Endothelial cell of umbilical vein (primary cell): Measurements from ENCODE around the gene MLANA. TPM values are rescaled to one million over a fixed set of nuclear protein-coding genes. Genes with fewer than 3 reads are reported as not detected.

Experiments
- BruUV-seq: library from RNA; stranded (reverse); fragments of 400-500 nt; replicated peaks from 2 replicates; lab custom pipeline; 2021; lab: Mats Ljungman, UMichigan
- CTCF ChIA-PET: fragments of 300-600, 350-600 bp; sonication (Branson Sonifier 250); formaldehyde crosslinking; loops from one replicate; lab custom pipeline; 2021; ENCODE audit warnings: antibody characterized with exemption, inconsistent platforms; lab: Charles Lee
- POLR2A ChIA-PET: fragments of 300-600, 350-600 bp; sonication (Branson Sonifier 250); formaldehyde crosslinking; loops from one replicate; lab custom pipeline; 2021; ENCODE audit warnings: antibody characterized with exemption, inconsistent platforms; lab: Charles Lee
- DNase-seq: peaks from one replicate; pipeline ENCODE4 v3.0.0-alpha.2; 2011; ENCODE audit warnings: low read depth, low spot score
- FAIRE-seq: peaks from 2 replicates; lab custom pipeline; 2011; peaks lifted over from hg19 to GRCh38; lab: Jason Lieb, UNC
- H2AFZ ChIP-seq: 2 replicates; pipeline ENCODE4 v1.6.0; 2012; ENCODE audit warnings: low read depth, low read length, control low read depth, inconsistent platforms
- H3K27ac ChIP-seq: 2 replicates; pipeline ENCODE4 v1.5.1; 2011; ENCODE audit warnings: low read depth, mild to moderate bottlenecking, control low read depth, low read length, moderate library complexity; ENCODE audit not compliant: insufficient read depth
- H3K27me3 ChIP-seq, 2 experiments: 2 replicates each; pipeline versions ENCODE4 v1.6.0 to v1.6.1; 2011; ENCODE audit warnings: low read length in 2 of 2, mixed read lengths in 1 of 2; ENCODE audit not compliant: control insufficient read depth in 2 of 2, insufficient read depth in 2 of 2
- H3K36me3 ChIP-seq, 2 experiments: 2 replicates in 1 of 2; 3 replicates in 1 of 2; pipeline ENCODE4 v1.5.1; 2011; ENCODE audit warnings: low read length in 2 of 2, mild to moderate bottlenecking in 1 of 2, moderate library complexity in 1 of 2; ENCODE audit not compliant: control insufficient read depth in 2 of 2, insufficient read depth in 2 of 2; ENCODE audit errors: extremely low read depth in 1 of 2
- H3K4me1 ChIP-seq: 3 replicates; pipeline ENCODE4 v1.5.1; 2011; ENCODE audit warnings: mild to moderate bottlenecking, low read length; ENCODE audit not compliant: control insufficient read depth, insufficient read depth; ENCODE audit errors: extremely low read depth
- H3K4me2 ChIP-seq: 2 replicates; pipeline ENCODE4 v1.6.1; 2011; ENCODE audit warnings: low read length, control low read depth, mixed read lengths; ENCODE audit not compliant: insufficient read depth
- H3K4me3 ChIP-seq, 3 experiments: fragments of 200-600 bp in 1 of 3; sonication (generic), shearing (Covaris generic) in 1 of 3; replicated peaks in 1 of 3; 2 replicates each; pipeline ENCODE4 v1.5.1; 2011 to 2016; ENCODE audit warnings: control low read depth in 3 of 3, low read length in 3 of 3, mild to moderate bottlenecking in 2 of 3, inconsistent platforms in 1 of 3, low read depth in 1 of 3, moderate library complexity in 1 of 3; ENCODE audit not compliant: insufficient read depth in 1 of 3
- H3K79me2 ChIP-seq: 2 replicates; pipeline ENCODE4 v1.6.0; 2012; ENCODE audit warnings: low read length, inconsistent platforms; ENCODE audit not compliant: control insufficient read depth, insufficient read depth
- H3K9ac ChIP-seq: replicated peaks from 2 replicates; pipeline ENCODE3; 2011; ENCODE audit warnings: low read length, control low read depth; ENCODE audit not compliant: insufficient read depth; ENCODE audit errors: extremely low read depth
- H3K9me1 ChIP-seq: replicated peaks from 3 replicates; pipeline ENCODE4 v1.6.0; 2011; ENCODE audit warnings: mild to moderate bottlenecking, low read length; ENCODE audit not compliant: control insufficient read depth, insufficient read depth; ENCODE audit errors: extremely low read depth
- H3K9me3 ChIP-seq: replicated peaks from 2 replicates; pipeline ENCODE4 v1.5.1; 2012; ENCODE audit warnings: low read length, inconsistent platforms; ENCODE audit not compliant: control insufficient read depth, insufficient read depth
- H4K20me1 ChIP-seq: replicated peaks from 2 replicates; pipeline ENCODE3; 2011; ENCODE audit warnings: mild to moderate bottlenecking, low read length; ENCODE audit not compliant: control insufficient read depth, insufficient read depth; ENCODE audit errors: extremely low read depth
- CTCF ChIP-seq, 2 donors: IDR thresholded peaks; 1 replicate in 1 of 2; 2 replicates in 1 of 2; pipeline ENCODE4 v1.5.1; 2011; ENCODE audit warnings: low read length in 2 of 2, mild to moderate bottlenecking in 2 of 2, moderate library complexity in 2 of 2, control low read depth in 1 of 2, inconsistent platforms in 1 of 2, low read depth in 1 of 2; ENCODE audit not compliant: insufficient read depth in 1 of 2; ENCODE audit errors: extremely low read depth in 1 of 2
- EZH2 ChIP-seq: IDR thresholded peaks from 2 replicates; pipeline ENCODE4 v1.6.1; 2012; ENCODE audit warnings: borderline replicate concordance, low read depth, mild to moderate bottlenecking, moderate library complexity, low read length, inconsistent platforms; ENCODE audit not compliant: severe bottlenecking
- FOS ChIP-seq: IDR thresholded peaks from 2 replicates; pipeline ENCODE4 v1.6.1; 2011; ENCODE audit warnings: mild to moderate bottlenecking, low read length, moderate library complexity, borderline replicate concordance; ENCODE audit not compliant: insufficient read depth
- JUN ChIP-seq: IDR thresholded peaks from 2 replicates; pipeline ENCODE4 v1.6.1; 2011; ENCODE audit warnings: borderline replicate concordance, low read depth; ENCODE audit not compliant: insufficient read length, insufficient read depth
- MAX ChIP-seq: IDR thresholded peaks from 2 replicates; pipeline ENCODE4 v1.6.1; 2011; ENCODE audit not compliant: insufficient read depth, insufficient read length
- MYC ChIP-seq: IDR thresholded peaks from one replicate; pipeline ENCODE4 v1.6.1; 2011; ENCODE audit warnings: mild to moderate bottlenecking, low read depth, low read length
- POLR2A ChIP-seq: IDR thresholded peaks from 2 replicates; pipeline ENCODE4 v1.6.1; 2012; ENCODE audit warnings: low read depth, mild to moderate bottlenecking, control low read depth, low read length
- POLR2AphosphoS5 ChIP-seq: IDR thresholded peaks from 2 replicates; pipeline ENCODE4 v1.6.1; 2012; ENCODE audit warnings: low read depth, mild to moderate bottlenecking, control low read depth, low read length, moderate library complexity; ENCODE audit not compliant: insufficient read depth
- dilution Hi-C: fragments of 300-500 bp; cut with MboI; formaldehyde crosslinking; loops from one replicate; pipeline ENCODE4 v1.15.0; 2019; ENCODE audit warnings: low sequenced_read_pairs; ENCODE audit not compliant: extremely low pct_ligation_motif_present
- intact Hi-C: fragments of 100-400 bp; cut with micrococcal nuclease; formaldehyde crosslinking; loops from one replicate; pipeline ENCODE4 v1.10.0; 2022
- polyA plus RNA-seq, 4 experiments: library from polyadenylated mRNA; depleted of rRNA in 3 of 4; stranded (reverse) in 3 of 4; unstranded in 1 of 4; fragments of >200 nt; gene quantifications; 2 replicates each; pipeline versions ENCODE4 v1.2.1 to v1.2.3, GENCODE V29; 2011 to 2012; ENCODE audit warnings: missing spikeins in 1 of 4
- total RNA-seq: library from RNA; stranded (reverse); gene quantifications from 2 replicates; pipeline ENCODE4 v1.2.3, GENCODE V29; 2021

MLANA gene
- total and polyA plus RNA-seq, 2 donors (not counting 3 experiments of a cell fraction or from before 2014, with no cell fraction given) = not detected

- Histone ChIP-seq H3K4me2 (no peak overlapping the region), H3K79me2 (no peaks in the 10 kb centered on the region), H3K36me3 (no peaks in the 10 kb centered on the region), H3K9ac (no peak overlapping the region), H3K27ac (no peak overlapping the region), H2AFZ (no peak overlapping the region), H3K4me1 (no peaks in the 10 kb centered on the region), H3K4me3 (no peak overlapping the region), H3K27me3 (no peaks in the 10 kb centered on the region), H4K20me1 (no peaks in the 10 kb centered on the region), H3K9me3 (no peaks in the 10 kb centered on the region), H3K9me1 (peaks cover 2% of the 10 kb centered on the region)
- TF ChIP-seq FOS (no peak), EZH2 (no peak), MYC (no peak), POLR2A (no peak), POLR2AphosphoS5 (no peak)
- DNase-seq (no peak), FAIRE-seq (no peak)
- BruUV-seq = no TSS peak
- dilution Hi-C loops = no loop called here
- CTCF ChIA-PET = interaction anchor here (1.0 to 1.3 kb wide), 2 partner anchors 11 to 24 kb away, joined by 4 to 5 read pairs; no protein-coding TSS in a partner anchor
- intact Hi-C loops = no loop called here
- POLR2A ChIA-PET = no interaction called here
These were observed 19.3 kb downstream of the MLANA start for GRCh38 chr9:5909976-5910375.

GRCh38 chr9:5910413-5911057 is 19.8 kb downstream of the MLANA start:
- Histone ChIP-seq H3K4me2 (no peak overlapping the region), H3K79me2 (no peaks in the 10 kb centered on the region), H3K27ac (no peak overlapping the region), H3K4me3 (no peak overlapping the region), H3K9ac (no peak overlapping the region), H2AFZ (no peak overlapping the region), H3K36me3 (no peaks in the 10 kb centered on the region), H3K9me1 (peaks cover 2% of the 10 kb centered on the region), H3K9me3 (no peaks in the 10 kb centered on the region), H4K20me1 (no peaks in the 10 kb centered on the region), H3K27me3 (no peaks in the 10 kb centered on the region), H3K4me1 (no peaks in the 10 kb centered on the region)
- intact Hi-C loops (no loop called here), dilution Hi-C loops (no loop called here)
- ChIA-PET CTCF (no interaction called here), POLR2A (no interaction called here)
- FAIRE-seq = no peak
- no peak for TF ChIP-seq MAX
- TF ChIP-seq JUN = no peak
- TF ChIP-seq POLR2AphosphoS5 = no peak
- TF ChIP-seq CTCF (IDR thresholded peaks at IDR 0.05; ENCODE audit: extremely low read depth in 1 of 2, insufficient read depth in 1 of 2, low read depth in 1 of 2, low read length in 2 of 2) = no peak
- no peak for TF ChIP-seq MYC
- TF ChIP-seq FOS = no peak
- no peak for DNase-seq
- BruUV-seq = no TSS peak
